K562 (cell line): ENCODE results near the gene SLC6A4. TPM values are rescaled to one million over a fixed set of nuclear protein-coding genes. Genes with fewer than 3 reads are reported as not detected.

Experiments
- ATAC-seq: fragments of 200-7000 bp; cut with Tn5 transposase; 3 replicates; pipeline ENCODE4 v1.9.1; 2020; ENCODE audit warnings: moderate library complexity
- BruUV-seq: library from RNA; stranded (reverse); fragments of 400-500 nt; replicated peaks from 2 replicates; lab custom pipeline; 2021; lab: Mats Ljungman, UMichigan
- CTCF ChIA-PET: fragments of 300-600 bp; formaldehyde crosslinking; extraction: SDS; loops from one replicate; lab custom pipeline; 2021; ENCODE audit warnings: low intra/inter-chr PET ratio; lab: Yijun Ruan, JAX
- POLR2A ChIA-PET: fragments of 300-600, 350-650 bp; sonication (Branson Sonifier 250); formaldehyde crosslinking; extraction: SDS; loops from one replicate; lab custom pipeline; 2021; ENCODE audit warnings: antibody characterized with exemption, inconsistent platforms; lab: Yijun Ruan, JAX
- DNase-seq, 4 experiments: peaks; one replicate each; pipeline versions ENCODE4 v3.0.0 to v3.0.0-alpha.2; 2011 to 2018; ENCODE audit warnings: low spot score in 3 of 4, mixed read lengths in 3 of 4; ENCODE audit errors: extremely low read depth in 1 of 4
- FAIRE-seq: peaks from 2 replicates; lab custom pipeline; 2011; peaks lifted over from hg19 to GRCh38; lab: Jason Lieb, UNC
- H2AFZ ChIP-seq: 2 replicates; pipeline ENCODE4 v1.6.0; 2011; ENCODE audit warnings: low read depth, low read length, control low read depth, inconsistent platforms
- H3K27ac ChIP-seq: fragments of 200-600 bp; 3 replicates; pipeline ENCODE4 v1.8.0; 2011; ENCODE audit warnings: low read depth, mild to moderate bottlenecking, control low read depth, inconsistent platforms, low read length, moderate library complexity, mixed read lengths; ENCODE audit errors: extremely low read depth
- H3K27me3 ChIP-seq, 2 experiments: fragments of 300-600 bp in 1 of 2; 2 replicates in 1 of 2; 3 replicates in 1 of 2; pipeline versions ENCODE4 v1.6.0 to v1.8.0; 2011; ENCODE audit warnings: inconsistent platforms in 2 of 2, low read length in 2 of 2, mild to moderate bottlenecking in 1 of 2, mixed read lengths in 1 of 2, moderate library complexity in 1 of 2; ENCODE audit not compliant: control insufficient read depth in 2 of 2, insufficient read depth in 2 of 2
- H3K36me3 ChIP-seq: fragments of 300-600 bp; 3 replicates; pipeline ENCODE4 v1.8.0; 2011; ENCODE audit warnings: mild to moderate bottlenecking, low read length, inconsistent platforms; ENCODE audit not compliant: control insufficient read depth, insufficient read depth
- H3K4me1 ChIP-seq, 2 experiments: fragments of 200-600 bp in 1 of 2; replicated peaks in 1 of 2; 2 replicates in 1 of 2; 3 replicates in 1 of 2; pipeline versions ENCODE4 v1.5.1 to v1.8.0; 2011; ENCODE audit warnings: inconsistent platforms in 2 of 2, low read length in 2 of 2, mild to moderate bottlenecking in 1 of 2, mixed read lengths in 1 of 2, moderate library complexity in 1 of 2; ENCODE audit not compliant: control insufficient read depth in 2 of 2, insufficient read depth in 2 of 2
- H3K4me2 ChIP-seq: 2 replicates; pipeline ENCODE4 v1.6.1; 2011; ENCODE audit warnings: low read length, control low read depth, inconsistent platforms, mixed read lengths; ENCODE audit not compliant: insufficient read depth
- H3K4me3 ChIP-seq: fragments of 200-600 bp; sonication (generic), shearing (Covaris generic); 2 replicates; pipeline ENCODE4 v1.5.1; 2016; ENCODE audit warnings: control low read depth, inconsistent platforms
- H3K79me2 ChIP-seq: fragments of 200-600 bp; 3 replicates; pipeline ENCODE4 v1.8.0; 2011; ENCODE audit warnings: low read length, inconsistent platforms; ENCODE audit not compliant: control insufficient read depth, insufficient read depth
- H3K9ac ChIP-seq, 2 experiments: 2 replicates each; pipeline versions ENCODE4 v1.6.0 to v1.6.1; 2011; ENCODE audit warnings: low read depth in 2 of 2, low read length in 2 of 2, control low read depth in 1 of 2, inconsistent platforms in 1 of 2, mild to moderate bottlenecking in 1 of 2, mixed read lengths in 1 of 2; ENCODE audit not compliant: insufficient read depth in 1 of 2
- H3K9me1 ChIP-seq: one replicate; pipeline ENCODE4 v1.6.0; 2011; ENCODE audit warnings: inconsistent platforms, mild to moderate bottlenecking, low read length, moderate library complexity; ENCODE audit not compliant: control insufficient read depth, insufficient read depth
- H3K9me3 ChIP-seq: replicated peaks from 2 replicates; pipeline ENCODE4 v1.5.1; 2011; ENCODE audit warnings: low read depth, low read length, inconsistent platforms; ENCODE audit not compliant: control insufficient read depth, insufficient read depth
- H4K20me1 ChIP-seq: replicated peaks from 2 replicates; pipeline ENCODE4 v1.6.1; 2011; ENCODE audit warnings: low read length, inconsistent platforms, mixed read lengths; ENCODE audit not compliant: control insufficient read depth, insufficient read depth
- ATF2 ChIP-seq: sonication (generic); formaldehyde crosslinking; IDR thresholded peaks from 2 replicates; pipeline ENCODE4 v1.8.1; 2022; ENCODE audit warnings: missing genetic modification reagents
- CBFA2T3 ChIP-seq: fragments of 450-650 bp; IDR thresholded peaks from 2 replicates; pipeline ENCODE4 v1.6.1; 2017
- DNMT1 ChIP-seq: fragments of 450-650 bp; IDR thresholded peaks from 2 replicates; pipeline ENCODE4 v1.6.1; 2016; ENCODE audit warnings: antibody characterized with exemption, mild to moderate bottlenecking
- ETV5 ChIP-seq: sonication (generic); formaldehyde crosslinking; IDR thresholded peaks from 2 replicates; pipeline ENCODE4 v1.4.0; 2020; ENCODE audit warnings: low read depth, mild to moderate bottlenecking, missing genetic modification reagents
- FOS ChIP-seq: IDR thresholded peaks from 3 replicates; pipeline ENCODE4 v1.6.1; 2011; ENCODE audit not compliant: insufficient read length; ENCODE audit errors: extremely low read depth
- IRF1 ChIP-seq: sonication (generic); formaldehyde crosslinking; IDR thresholded peaks from 2 replicates; pipeline ENCODE4 v1.8.0; 2022; ENCODE audit warnings: missing genetic modification reagents, mild to moderate bottlenecking, borderline replicate concordance
- KDM5B ChIP-seq: fragments of 200-600 bp; sonication (generic); IDR thresholded peaks from 2 replicates; pipeline ENCODE4 v1.6.1; 2012; ENCODE audit warnings: low read depth, mild to moderate bottlenecking, moderate library complexity, low read length, control low read depth, inconsistent platforms; ENCODE audit not compliant: insufficient replicate concordance
- MTA2 ChIP-seq: fragments of 450-650 bp; IDR thresholded peaks from 2 replicates; pipeline ENCODE4 v1.6.1; 2016; ENCODE audit warnings: low read depth
- ZNF507 ChIP-seq: conservative IDR thresholded peaks from 2 replicates; pipeline ENCODE4 v1.6.1; 2017; ENCODE audit warnings: missing genetic modification characterization, missing compliant biosample characterization
- ZNF780A ChIP-seq: fragments of 250-450 bp; sonication (Bioruptor Pico); IDR thresholded peaks from 2 replicates; pipeline ENCODE4 v1.5.0; 2021; ENCODE audit warnings: mild to moderate bottlenecking
- WGBS: fragments of 100-300 bp; shearing (Covaris generic); methylation state at CpG from one replicate; pipeline ENCODE4 v1.1.6; 2016; ENCODE audit warnings: low coverage, mixed read lengths; ENCODE audit not compliant: insufficient coverage; ENCODE audit errors: missing lambda C conversion rate; 5-methylcytosine and 5-hydroxymethylcytosine counted together
- in situ Hi-C: fragments of 300-500 bp; cut with MboI; formaldehyde crosslinking; loops from 4 replicates; pipeline ENCODE4 v1.15.0; 2018; ENCODE audit warnings: inconsistent platforms, mixed read lengths
- intact Hi-C: fragments of 100-400 bp; cut with micrococcal nuclease; formaldehyde crosslinking; loops from 2 replicates; pipeline ENCODE4 v1.14.2; 2022
- polyA plus RNA-seq, 8 experiments: library from polyadenylated mRNA; depleted of rRNA in 4 of 8; stranded (reverse) in 5 of 8; unstranded in 3 of 8; fragments of >200 nt; fragmentation: Nextera tagmentation in 2 of 8; fragmentation: Illumina TruSeq in 1 of 8; extraction: Ambion mirVana in 2 of 8; extraction: Trizol in 1 of 8; gene quantifications; 2 replicates each; pipeline versions ENCODE4 v1.2.1 to v1.2.3, GENCODE V29; 2011 to 2014; ENCODE audit warnings: inconsistent platforms in 1 of 8, missing spikeins in 1 of 8
- total RNA-seq, 7 experiments: library from RNA; depleted of rRNA in 6 of 7; stranded (reverse); fragments of >200 nt in 6 of 7; fragmentation: Illumina TruSeq in 2 of 7; extraction: Trizol in 2 of 7; gene quantifications; 2 replicates each; pipeline versions ENCODE4 v1.2.1 to v1.2.3, GENCODE V29; 2011 to 2021; ENCODE audit warnings: low replicate concordance in 1 of 7
- TF ChIP-seq, protein P1 (sequence below), 3 experiments: fragments of 200-800 bp in 1 of 3; fragments of 250-450 bp in 1 of 3; fragments of 450-650 bp in 1 of 3; sonication (Bioruptor Pico) in 1 of 3; sonication (Bioruptor generic) in 1 of 3; formaldehyde crosslinking in 1 of 3; IDR thresholded peaks; 2 replicates each; pipeline versions ENCODE4 v1.6.1 to v1.8.0; 2016 to 2022; ENCODE audit warnings: mild to moderate bottlenecking in 2 of 3, missing genetic modification characterization in 2 of 3, missing compliant biosample characterization in 1 of 3, moderate library complexity in 1 of 3
- TF ChIP-seq, protein P2 (sequence below): fragments of 250-450 bp; sonication (Bioruptor Pico); IDR thresholded peaks from 2 replicates; pipeline ENCODE4 v1.4.0; 2020; ENCODE audit warnings: borderline replicate concordance
- TF ChIP-seq, protein P3 (sequence below): sonication (generic); formaldehyde crosslinking; IDR thresholded peaks from 2 replicates; pipeline ENCODE4 v1.8.0; 2022; ENCODE audit warnings: mild to moderate bottlenecking, missing genetic modification reagents

The SLC6A4 gene
- total and polyA plus RNA-seq, 9 of the 15 experiments (the other 6 are each of a cell fraction or from before 2014, with no cell fraction given): 0.05 to 0.09 (median 0.07) TPM; not detected in 6

GRCh38 chr17:30232824-30233427 lies 2.6 kb downstream of the SLC6A4 start:
- H3K27ac ChIP-seq: no peak overlapping the region
- no peaks in the 10 kb centered on the region for H3K9me1 ChIP-seq
- peaks cover 53 to 69% of the 10 kb centered on the region in 2 experiments for H3K27me3 ChIP-seq
- no TSS peak for BruUV-seq
- in situ Hi-C loops: no loop called here
- no peak overlapping the region for H3K4me2 ChIP-seq
- POLR2A ChIA-PET: interaction anchor here (1.8 to 2.2 kb wide), 2 partner anchors 10 to 12 kb away, joined by 4 to 12 read pairs; no protein-coding TSS in a partner anchor
- H3K9me3 ChIP-seq: no peaks in the 10 kb centered on the region
- no peak overlapping the region for H2AFZ ChIP-seq
- no peaks in the 10 kb centered on the region for H3K36me3 ChIP-seq
- DNase-seq: no peak
- peaks cover 0 to 22% of the 10 kb centered on the region in 2 experiments; a peak in 2 of 5 replicates for H3K4me1 ChIP-seq
- peaks cover 6% of the 10 kb centered on the region; the same call in 1 of the 2 replicates for H4K20me1 ChIP-seq
- no peaks in the 10 kb centered on the region for H3K79me2 ChIP-seq
- CTCF ChIA-PET: no interaction called here
- no peak overlapping the region for H3K4me3 ChIP-seq
- ATAC-seq: no peak
- no peak for FAIRE-seq
- intact Hi-C loops: no loop called here
- H3K9ac ChIP-seq: no peak overlapping the region
- 25% methylated on average over 11 of the region's 11 CpGs for WGBS
- TF ChIP-seq, protein P1, sequence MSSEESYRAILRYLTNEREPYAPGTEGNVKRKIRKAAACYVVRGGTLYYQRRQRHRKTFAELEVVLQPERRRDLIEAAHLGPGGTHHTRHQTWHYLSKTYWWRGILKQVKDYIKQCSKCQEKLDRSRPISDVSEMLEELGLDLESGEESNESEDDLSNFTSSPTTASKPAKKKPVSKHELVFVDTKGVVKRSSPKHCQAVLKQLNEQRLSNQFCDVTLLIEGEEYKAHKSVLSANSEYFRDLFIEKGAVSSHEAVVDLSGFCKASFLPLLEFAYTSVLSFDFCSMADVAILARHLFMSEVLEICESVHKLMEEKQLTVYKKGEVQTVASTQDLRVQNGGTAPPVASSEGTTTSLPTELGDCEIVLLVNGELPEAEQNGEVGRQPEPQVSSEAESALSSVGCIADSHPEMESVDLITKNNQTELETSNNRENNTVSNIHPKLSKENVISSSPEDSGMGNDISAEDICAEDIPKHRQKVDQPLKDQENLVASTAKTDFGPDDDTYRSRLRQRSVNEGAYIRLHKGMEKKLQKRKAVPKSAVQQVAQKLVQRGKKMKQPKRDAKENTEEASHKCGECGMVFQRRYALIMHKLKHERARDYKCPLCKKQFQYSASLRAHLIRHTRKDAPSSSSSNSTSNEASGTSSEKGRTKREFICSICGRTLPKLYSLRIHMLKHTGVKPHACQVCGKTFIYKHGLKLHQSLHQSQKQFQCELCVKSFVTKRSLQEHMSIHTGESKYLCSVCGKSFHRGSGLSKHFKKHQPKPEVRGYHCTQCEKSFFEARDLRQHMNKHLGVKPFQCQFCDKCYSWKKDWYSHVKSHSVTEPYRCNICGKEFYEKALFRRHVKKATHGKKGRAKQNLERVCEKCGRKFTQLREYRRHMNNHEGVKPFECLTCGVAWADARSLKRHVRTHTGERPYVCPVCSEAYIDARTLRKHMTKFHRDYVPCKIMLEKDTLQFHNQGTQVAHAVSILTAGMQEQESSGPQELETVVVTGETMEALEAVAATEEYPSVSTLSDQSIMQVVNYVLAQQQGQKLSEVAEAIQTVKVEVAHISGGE (CRISPR knock-in tag; IDR thresholded peaks at IDR 0.05): no peak
- TF ChIP-seq ZNF507: no peak
- TF ChIP-seq IRF1 (CRISPR knock-in tag): no peak
- TF ChIP-seq FOS: no peak
- TF ChIP-seq, protein P2, sequence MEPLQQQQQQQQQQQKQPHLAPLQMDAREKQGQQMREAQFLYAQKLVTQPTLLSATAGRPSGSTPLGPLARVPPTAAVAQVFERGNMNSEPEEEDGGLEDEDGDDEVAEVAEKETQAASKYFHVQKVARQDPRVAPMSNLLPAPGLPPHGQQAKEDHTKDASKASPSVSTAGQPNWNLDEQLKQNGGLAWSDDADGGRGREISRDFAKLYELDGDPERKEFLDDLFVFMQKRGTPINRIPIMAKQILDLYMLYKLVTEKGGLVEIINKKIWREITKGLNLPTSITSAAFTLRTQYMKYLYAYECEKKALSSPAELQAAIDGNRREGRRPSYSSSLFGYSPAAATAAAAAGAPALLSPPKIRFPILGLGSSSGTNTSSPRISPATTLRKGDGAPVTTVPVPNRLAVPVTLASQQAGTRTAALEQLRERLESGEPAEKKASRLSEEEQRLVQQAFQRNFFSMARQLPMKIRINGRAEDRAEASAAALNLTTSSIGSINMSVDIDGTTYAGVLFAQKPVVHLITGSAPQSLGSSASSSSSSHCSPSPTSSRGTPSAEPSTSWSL: no peak
- no peak for TF ChIP-seq DNMT1
- TF ChIP-seq, protein P3, sequence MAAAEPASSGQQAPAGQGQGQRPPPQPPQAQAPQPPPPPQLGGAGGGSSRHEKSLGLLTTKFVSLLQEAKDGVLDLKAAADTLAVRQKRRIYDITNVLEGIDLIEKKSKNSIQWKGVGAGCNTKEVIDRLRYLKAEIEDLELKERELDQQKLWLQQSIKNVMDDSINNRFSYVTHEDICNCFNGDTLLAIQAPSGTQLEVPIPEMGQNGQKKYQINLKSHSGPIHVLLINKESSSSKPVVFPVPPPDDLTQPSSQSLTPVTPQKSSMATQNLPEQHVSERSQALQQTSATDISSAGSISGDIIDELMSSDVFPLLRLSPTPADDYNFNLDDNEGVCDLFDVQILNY (CRISPR knock-in tag): no peak
- no peak for TF ChIP-seq MTA2
- TF ChIP-seq KDM5B: no peak
- no peak for TF ChIP-seq ZNF780A (CRISPR knock-in tag)
- no peak for TF ChIP-seq ATF2 (CRISPR knock-in tag)
- no peak for TF ChIP-seq ETV5
- TF ChIP-seq CBFA2T3: no peak
